AG08395 (cell line): ENCODE measurements around the gene CLCN1.

Experiments used
- DNase-seq: peaks from one replicate; pipeline ENCODE4 v3.0.0; 2012; ENCODE audit warnings: mixed read lengths, low spot score

CLCN1 gene

DNA sequence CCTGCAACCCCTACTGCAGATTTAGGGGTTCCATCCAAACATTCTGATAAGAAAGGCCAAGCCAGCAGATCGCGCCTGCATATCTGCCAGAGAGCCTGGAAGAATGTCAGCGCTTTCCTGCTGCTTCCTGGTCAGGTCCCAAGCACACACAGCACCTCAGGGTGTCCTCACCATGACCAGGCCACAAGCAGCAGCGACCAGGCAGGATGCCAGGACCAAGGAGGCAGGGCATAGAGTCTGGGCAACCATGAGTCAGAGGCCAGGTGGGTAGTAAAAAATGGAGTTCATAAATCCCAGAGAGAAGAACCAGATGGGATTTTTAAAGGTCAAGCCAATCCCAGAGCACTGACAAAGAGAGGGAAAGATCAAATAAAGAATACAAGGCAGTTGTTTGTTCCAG is 52.1 kb downstream of the CLCN1 start:
- DNase-seq: peak; percentile 43

DNA sequence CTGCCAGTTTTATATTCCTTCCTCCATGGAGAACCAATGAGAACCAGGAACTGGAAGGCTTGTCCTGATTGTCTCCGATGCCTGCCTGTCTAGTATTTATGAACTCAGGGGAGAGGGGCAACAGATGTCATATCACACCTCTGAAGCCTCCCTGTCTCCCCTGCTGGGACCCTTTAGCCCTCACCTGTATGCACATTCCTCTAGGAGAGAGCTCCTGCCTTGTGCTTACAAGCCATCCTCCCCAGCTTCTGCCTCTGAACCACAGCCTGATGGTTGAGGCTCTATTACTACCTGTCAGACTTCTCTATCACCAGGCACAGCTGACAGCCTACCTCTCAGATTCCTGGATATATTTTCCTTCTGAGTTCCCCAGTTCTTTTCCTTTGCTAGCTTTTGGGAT is 52.5 kb downstream of the CLCN1 start:
- no peak for DNase-seq

GRCh38 chr7:143369678-143370651 is 54.1 kb downstream of the CLCN1 start:
- DNase-seq: no peak

- DNase-seq: no peak
Measured at GRCh38 chr7:143372070-143372469, 56.2 kb downstream of the CLCN1 start.

DNA sequence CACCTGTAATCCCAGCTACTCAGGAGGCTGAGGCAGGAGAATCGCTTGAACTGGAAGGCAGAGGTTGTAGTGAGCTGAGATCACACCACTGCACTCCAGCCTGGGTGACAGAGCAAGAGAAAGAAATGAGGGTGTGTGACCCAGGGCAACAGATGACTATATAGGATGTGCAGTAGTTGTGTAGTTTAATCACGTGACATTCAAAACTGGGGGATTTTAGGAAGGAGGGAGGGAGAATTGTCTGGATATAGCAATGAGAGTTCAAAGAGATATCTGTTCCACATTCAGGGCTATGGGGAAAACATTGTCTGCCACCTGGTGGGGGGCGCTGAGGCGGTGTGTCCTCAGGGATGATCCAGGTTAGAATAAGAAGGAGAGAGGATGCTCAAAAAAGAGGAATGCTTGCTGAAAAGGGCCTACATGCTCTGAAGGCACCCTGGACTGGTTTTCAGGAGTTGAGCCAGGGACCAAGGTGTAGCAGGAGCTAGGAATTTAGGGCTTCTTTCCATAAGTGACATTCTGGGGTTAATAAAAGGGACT is 57.4 kb downstream of the CLCN1 start:
- DNase-seq: no peak

DNA sequence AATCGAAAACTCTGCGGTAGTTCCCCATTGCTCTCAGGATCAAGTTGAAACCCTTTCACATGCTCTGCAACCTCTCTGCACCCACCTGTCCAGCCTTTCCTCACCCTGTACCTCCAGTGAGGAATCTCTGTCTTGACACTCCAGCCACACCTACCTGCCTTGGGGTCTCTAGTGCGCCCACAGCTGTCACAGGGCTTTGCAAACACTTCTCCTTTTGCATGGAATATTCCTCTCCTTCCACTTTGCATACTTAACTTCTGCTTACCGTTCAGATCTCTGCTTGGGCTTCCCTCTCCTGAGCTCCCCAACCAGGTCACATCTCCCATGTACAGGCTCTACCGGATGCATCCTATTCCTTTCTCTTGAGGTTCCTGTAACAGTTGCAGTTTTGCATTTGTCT is 58.6 kb downstream of the CLCN1 start:
- DNase-seq: no peak

DNA sequence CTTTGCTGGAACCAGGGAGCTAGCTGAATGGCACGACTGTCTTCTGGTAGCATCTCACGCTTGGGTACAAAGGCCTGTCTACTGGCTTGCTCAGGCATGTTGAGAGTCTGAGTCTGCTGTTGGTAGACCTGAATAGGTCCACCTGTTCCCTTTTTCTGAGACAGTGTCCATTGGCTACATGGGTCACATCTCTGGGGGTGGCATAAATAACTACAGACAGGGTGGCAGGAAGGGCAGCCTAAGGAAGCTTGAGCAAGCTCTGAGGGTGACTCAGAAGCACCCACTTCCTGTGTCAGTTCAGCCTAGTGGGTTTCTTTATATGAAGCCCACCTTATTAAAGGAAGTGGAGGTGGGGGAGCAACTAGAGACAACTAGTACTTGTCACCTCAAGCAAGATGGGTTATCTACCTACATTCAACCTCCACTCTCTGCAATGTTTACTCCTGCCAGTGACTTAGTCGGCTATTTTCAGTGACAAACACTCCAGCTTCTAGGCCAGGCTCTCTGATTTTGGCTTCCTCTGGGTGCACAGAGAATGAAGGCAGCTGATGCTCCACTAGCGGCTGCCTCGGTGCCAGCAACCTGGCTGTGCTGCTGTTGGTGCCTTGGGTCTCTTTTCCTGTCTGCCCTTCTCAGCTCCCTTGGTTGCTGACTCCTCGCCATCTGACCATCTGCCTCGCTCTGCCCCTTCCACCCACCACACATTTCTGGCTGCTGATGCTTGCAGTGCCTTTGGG is 59.6 kb downstream of the CLCN1 start:
- no peak for DNase-seq

GRCh38 chr7:143376396-143376795 is 60.5 kb downstream of the CLCN1 start:
- no peak for DNase-seq

DNA sequence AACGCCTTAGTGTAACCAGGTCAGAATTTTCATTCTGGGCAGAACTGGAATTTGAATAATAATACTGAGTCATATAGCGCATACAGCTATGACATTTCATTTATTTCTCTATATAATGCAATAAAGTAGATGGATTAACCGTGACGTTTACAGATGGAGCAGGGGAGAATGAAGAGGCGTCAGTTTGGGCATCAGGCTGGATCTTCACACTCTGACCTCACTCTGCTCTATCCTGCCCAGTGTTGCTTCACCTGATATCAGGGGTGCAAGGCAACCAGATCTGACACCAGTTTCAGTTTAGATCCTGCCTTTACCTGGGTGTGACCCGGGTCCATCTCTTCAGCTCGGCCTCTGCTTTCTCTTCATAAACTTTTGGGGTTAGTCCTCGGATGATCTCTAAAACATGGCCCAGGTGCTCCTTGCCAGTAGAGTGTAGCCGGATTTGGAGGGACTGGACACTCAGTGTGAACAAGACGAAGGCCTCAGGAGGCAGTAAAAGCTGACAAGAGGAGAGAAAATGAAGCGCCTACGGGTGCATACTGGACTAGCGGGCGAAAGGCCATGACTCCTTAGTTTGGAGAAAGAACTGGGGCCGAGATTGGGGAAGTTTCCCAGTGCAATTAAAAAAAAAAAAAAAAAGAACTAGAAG is 63.8 kb downstream of the CLCN1 start:
- DNase-seq: no peak

GRCh38 chr7:143380260-143380645 is 64.3 kb downstream of the CLCN1 start:
- DNase-seq: peak; percentile 86

DNA sequence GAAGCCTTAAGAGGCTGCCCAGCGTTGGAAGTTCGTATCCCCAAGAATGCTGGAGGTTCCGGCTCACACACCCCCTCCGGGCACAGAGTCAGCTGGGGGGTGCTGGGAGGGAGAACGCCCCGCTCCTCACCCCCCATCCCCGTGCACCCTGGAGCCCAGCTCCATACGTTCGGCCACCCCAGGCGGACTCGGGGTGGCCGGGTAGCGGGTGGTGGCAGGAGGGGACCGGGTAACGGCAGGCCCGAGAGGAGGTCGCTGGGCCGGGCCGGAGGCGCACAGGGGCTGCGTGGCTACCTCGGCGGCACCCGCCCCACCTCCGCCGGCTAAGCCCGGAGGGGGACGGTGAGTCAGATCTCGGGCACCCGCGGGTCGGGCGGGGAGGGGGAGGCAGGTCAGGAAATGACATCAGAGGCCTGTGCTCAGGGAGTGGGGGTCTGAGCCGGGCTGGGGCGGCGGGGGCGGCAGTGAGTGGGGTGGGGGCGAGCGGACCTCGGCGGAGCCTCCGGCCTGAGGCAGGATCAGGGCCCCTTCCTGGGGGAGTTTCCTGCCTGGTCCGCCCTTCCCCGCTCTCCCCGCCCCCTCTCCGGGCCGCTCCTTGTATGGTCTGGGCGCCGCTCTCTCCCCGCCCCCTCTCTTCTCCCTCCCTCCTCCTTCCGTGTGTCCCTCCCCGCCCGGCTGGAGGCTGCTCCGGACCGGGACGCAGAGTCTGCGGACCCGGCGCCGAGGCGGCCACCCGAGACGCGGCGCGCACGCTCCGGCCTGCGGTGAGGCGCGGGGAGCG is 64.9 kb downstream of the CLCN1 start, which contains the start of gene ZYX:
ZYX (plus strand) TSS at position 700 of the 781 bp plus-strand sequence. CDS start 227 bp downstream, outside the sequence.
- DNase-seq: peak; percentile 97

GRCh38 chr7:143381427-143382125 is 65.7 kb downstream of the CLCN1 start:
- DNase-seq: peak; percentile 66

- no peak for DNase-seq
Measured at GRCh38 chr7:143382126-143382790, 66.3 kb downstream of the CLCN1 start.

GRCh38 chr7:143382791-143383641 is 67.1 kb downstream of the CLCN1 start:
- no peak for DNase-seq

- DNase-seq: no peak
Measured at GRCh38 chr7:143383642-143383957, 67.7 kb downstream of the CLCN1 start.

DNA sequence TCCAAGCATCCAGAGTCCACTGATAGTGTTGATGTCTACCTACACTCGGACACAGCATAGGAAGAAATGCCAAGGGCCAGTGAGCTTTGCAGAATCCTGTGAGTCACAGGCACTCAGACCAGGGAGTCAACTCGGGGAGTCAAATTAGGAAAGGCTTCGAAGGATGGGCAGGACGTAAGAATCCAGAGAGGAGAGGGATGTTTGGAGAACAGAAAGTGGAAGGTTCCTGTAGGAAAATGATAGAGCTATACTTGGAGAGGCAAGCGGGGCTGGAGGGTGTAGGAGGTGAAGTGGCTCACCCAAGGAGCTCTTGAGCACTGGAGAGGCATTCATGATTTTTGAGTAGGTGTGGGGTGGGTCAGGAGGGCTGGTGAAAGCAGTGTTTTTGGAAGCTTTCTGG is 68.2 kb downstream of the CLCN1 start:
- DNase-seq: no peak

- no peak for DNase-seq
Measured at GRCh38 chr7:143384661-143385631, 69.0 kb downstream of the CLCN1 start.
